KMS-11 (cell line): ENCODE data around the gene APOBEC3H.

Experiments
- H2AFZ ChIP-seq: fragments of 200-600 bp; sonication (generic); 2 replicates; pipeline ENCODE4 v1.6.1; 2016; ENCODE audit warnings: antibody characterized with exemption, mixed run types, low read depth
- H3K27ac ChIP-seq: fragments of 200-600 bp; sonication (generic); 2 replicates; pipeline ENCODE4 v1.6.1; 2016; ENCODE audit warnings: mild to moderate bottlenecking, mixed run types
- H3K27me3 ChIP-seq: fragments of 200-600 bp; sonication (generic); 2 replicates; pipeline ENCODE4 v1.6.1; 2017; ENCODE audit warnings: mild to moderate bottlenecking, low read depth, mixed run types, moderate library complexity; ENCODE audit not compliant: insufficient read depth
- H3K36me3 ChIP-seq: fragments of 200-600 bp; sonication (generic); 2 replicates; pipeline ENCODE4 v1.6.1; 2017; ENCODE audit warnings: mild to moderate bottlenecking, mixed run types; ENCODE audit not compliant: insufficient read depth
- H3K4me1 ChIP-seq: fragments of 200-600 bp; sonication (generic); 2 replicates; pipeline ENCODE4 v1.6.1; 2016; ENCODE audit warnings: mild to moderate bottlenecking, low read depth, mixed run types; ENCODE audit not compliant: poor library complexity, severe bottlenecking
- H3K4me2 ChIP-seq: fragments of 200-600 bp; sonication (generic); 2 replicates; pipeline ENCODE4 v1.7.0; 2016; ENCODE audit warnings: mild to moderate bottlenecking, mixed run types
- H3K4me3 ChIP-seq: fragments of 200-600 bp; sonication (generic); IDR thresholded peaks from 2 replicates; pipeline ENCODE4 v1.6.1; 2017; ENCODE audit warnings: low read depth, low read length, mixed read lengths; ENCODE audit not compliant: insufficient read depth
- H3K79me2 ChIP-seq: fragments of 200-600 bp; sonication (generic); 2 replicates; pipeline ENCODE4 v1.6.1; 2016; ENCODE audit warnings: low read depth, mixed run types; ENCODE audit not compliant: insufficient read depth
- H3K9ac ChIP-seq: fragments of 200-600 bp; sonication (generic); 2 replicates; pipeline ENCODE4 v1.6.1; 2016; ENCODE audit warnings: mild to moderate bottlenecking, mixed run types
- H4K20me1 ChIP-seq: fragments of 200-600 bp; sonication (generic); 2 replicates; pipeline ENCODE4 v1.6.1; 2016; ENCODE audit warnings: mild to moderate bottlenecking, mixed run types; ENCODE audit not compliant: insufficient read depth
- TF ChIP-seq, protein P1 (sequence below): fragments of 200-600 bp; sonication (generic); conservative IDR thresholded peaks from 2 replicates; pipeline ENCODE4 v1.6.1; 2017; ENCODE audit warnings: low read depth, mild to moderate bottlenecking, antibody characterized with exemption, low read length, moderate library complexity, mixed read lengths

The APOBEC3H gene

GRCh38 chr22:39135092-39135896, 38.2 kb downstream of the APOBEC3H start:
- Histone ChIP-seq H3K27me3 (no peaks in the 10 kb centered on the region), H3K4me2 (no peak overlapping the region), H3K9ac (no peak overlapping the region), H3K79me2 (no peaks in the 10 kb centered on the region), H3K4me3 (no peak overlapping the region), H4K20me1 (no peaks in the 10 kb centered on the region), H3K36me3 (no peaks in the 10 kb centered on the region), H2AFZ (no peak overlapping the region), H3K27ac (no peak overlapping the region), H3K4me1 (peaks cover 4% of the 10 kb centered on the region)
- TF ChIP-seq, protein P1, sequence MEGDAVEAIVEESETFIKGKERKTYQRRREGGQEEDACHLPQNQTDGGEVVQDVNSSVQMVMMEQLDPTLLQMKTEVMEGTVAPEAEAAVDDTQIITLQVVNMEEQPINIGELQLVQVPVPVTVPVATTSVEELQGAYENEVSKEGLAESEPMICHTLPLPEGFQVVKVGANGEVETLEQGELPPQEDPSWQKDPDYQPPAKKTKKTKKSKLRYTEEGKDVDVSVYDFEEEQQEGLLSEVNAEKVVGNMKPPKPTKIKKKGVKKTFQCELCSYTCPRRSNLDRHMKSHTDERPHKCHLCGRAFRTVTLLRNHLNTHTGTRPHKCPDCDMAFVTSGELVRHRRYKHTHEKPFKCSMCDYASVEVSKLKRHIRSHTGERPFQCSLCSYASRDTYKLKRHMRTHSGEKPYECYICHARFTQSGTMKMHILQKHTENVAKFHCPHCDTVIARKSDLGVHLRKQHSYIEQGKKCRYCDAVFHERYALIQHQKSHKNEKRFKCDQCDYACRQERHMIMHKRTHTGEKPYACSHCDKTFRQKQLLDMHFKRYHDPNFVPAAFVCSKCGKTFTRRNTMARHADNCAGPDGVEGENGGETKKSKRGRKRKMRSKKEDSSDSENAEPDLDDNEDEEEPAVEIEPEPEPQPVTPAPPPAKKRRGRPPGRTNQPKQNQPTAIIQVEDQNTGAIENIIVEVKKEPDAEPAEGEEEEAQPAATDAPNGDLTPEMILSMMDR: peak; percentile 59; the same call in 1 of the 2 replicates

DNA sequence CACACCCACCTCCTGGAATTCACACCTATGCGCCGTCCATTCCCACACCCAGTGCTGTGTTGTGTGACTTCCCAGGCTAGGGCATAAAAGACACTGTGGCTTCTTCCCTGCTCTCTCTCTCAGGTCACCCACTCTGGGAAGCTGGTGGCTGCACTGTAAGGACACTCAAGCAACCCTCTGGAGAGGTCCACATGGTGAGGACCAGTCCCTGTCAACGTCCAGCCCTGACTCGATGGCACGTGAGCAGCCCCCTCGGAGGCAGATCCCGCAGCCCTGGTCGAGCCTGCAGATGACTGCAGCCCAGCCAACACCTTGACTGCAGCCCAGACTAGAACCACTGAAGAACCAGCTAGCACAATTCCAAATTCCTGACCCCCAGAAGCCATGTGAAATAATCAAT, 39.3 kb downstream of the APOBEC3H start:
- Histone ChIP-seq H3K27me3 (no peaks in the 10 kb centered on the region), H3K4me1 (peaks cover 4% of the 10 kb centered on the region), H3K79me2 (no peaks in the 10 kb centered on the region), H3K27ac (no peak overlapping the region), H3K36me3 (no peaks in the 10 kb centered on the region), H3K9ac (no peak overlapping the region), H3K4me2 (no peak overlapping the region), H2AFZ (no peak overlapping the region), H3K4me3 (no peak overlapping the region), H4K20me1 (no peaks in the 10 kb centered on the region)
- TF ChIP-seq, protein P1: no peak

DNA sequence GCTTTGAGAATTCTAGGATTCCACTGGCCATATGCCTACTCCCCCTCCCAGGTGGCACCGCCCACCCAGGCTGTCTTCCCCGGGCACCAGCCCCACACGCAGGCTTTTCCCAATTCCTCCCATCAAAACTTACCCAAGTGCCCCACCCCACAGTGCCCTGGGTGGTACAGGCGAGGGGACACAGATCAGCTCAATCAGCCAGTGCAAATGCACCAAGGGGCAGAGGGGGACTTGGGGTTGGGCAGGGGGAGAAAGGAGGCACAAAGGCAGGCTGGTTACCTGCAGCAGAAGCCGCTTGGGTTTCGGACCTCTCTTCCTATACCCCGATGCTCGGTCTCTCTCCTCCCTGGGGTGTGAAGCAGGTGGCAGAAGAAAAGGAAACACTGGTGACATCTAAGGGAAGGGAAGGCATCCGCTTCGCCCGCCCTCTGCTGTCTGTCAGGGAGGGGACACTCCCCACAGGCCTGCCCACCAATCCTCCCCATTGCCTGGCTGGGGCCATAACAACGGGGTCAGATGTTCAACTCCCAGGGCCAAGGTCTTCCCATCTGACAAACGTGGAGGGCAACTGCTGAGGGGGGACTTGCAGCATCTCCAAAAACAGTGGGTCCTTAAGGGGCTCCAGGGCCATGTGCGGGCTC, 41.4 kb downstream of the APOBEC3H start:
- no peaks in the 10 kb centered on the region for H3K27me3 ChIP-seq
- no peaks in the 10 kb centered on the region for H3K36me3 ChIP-seq
- no peak overlapping the region for H3K27ac ChIP-seq
- H3K4me1 ChIP-seq: peaks cover 3% of the 10 kb centered on the region
- no peak overlapping the region for H3K4me3 ChIP-seq
- H3K9ac ChIP-seq: no peak overlapping the region
- no peaks in the 10 kb centered on the region for H4K20me1 ChIP-seq
- H3K4me2 ChIP-seq: no peak overlapping the region
- no peak overlapping the region for H2AFZ ChIP-seq
- TF ChIP-seq, protein P1: no peak
- no peaks in the 10 kb centered on the region for H3K79me2 ChIP-seq

- Histone ChIP-seq H3K9ac (no peak overlapping the region), H3K4me2 (no peak overlapping the region), H3K36me3 (no peaks in the 10 kb centered on the region), H3K4me3 (no peak overlapping the region), H4K20me1 (no peaks in the 10 kb centered on the region), H3K4me1 (peaks cover 12% of the 10 kb centered on the region), H3K27ac (no peak overlapping the region), H3K79me2 (no peaks in the 10 kb centered on the region), H3K27me3 (no peaks in the 10 kb centered on the region), H2AFZ (no peak overlapping the region)
- TF ChIP-seq, protein P1: no peak
These were observed 42.9 kb downstream of the APOBEC3H start for GRCh38 chr22:39139933-39140332.
